ENCODE measurements around the gene HMCN2. TPM values are rescaled to one million over a fixed set of nuclear protein-coding genes. Genes with fewer than 3 reads are reported as not detected.
A peak's percentile ranks its signal among the peaks of the same experiment; 100 is the strongest.

Gene HMCN2
- total RNA-seq, 2 donors from 2014 or later = 20.1 to 30.6 TPM

- H3K9me3 ChIP-seq = no peaks in the 10 kb centered on the region
- no peaks in the 10 kb centered on the region for H3K36me3 ChIP-seq
- TF ChIP-seq CTCF (IDR thresholded peaks at IDR 0.05) = no peak
- no peaks in the 10 kb centered on the region for H3K27me3 ChIP-seq
- H3K4me1 ChIP-seq = no peaks in the 10 kb centered on the region
- peak overlapping the region; percentile 45 for H3K27ac ChIP-seq
- intact Hi-C loops (cut with DNase I) = no loop called here
- no peak for DNase-seq
- no peak overlapping the region for H3K4me3 ChIP-seq
- H3K9ac ChIP-seq (ENCODE audit: low read depth in 2 of 2, low read length in 2 of 2) = peak overlapping the region in 1 of 2 donors; percentile 74
Observed at GRCh38 chr9:130352586-130353285, 87.2 kb downstream of the HMCN2 start.

- no peak overlapping the region for H3K4me3 ChIP-seq
- no peak overlapping the region for H3K27ac ChIP-seq
- H3K9ac ChIP-seq (ENCODE audit: low read depth in 2 of 2, low read length in 2 of 2) = no peak overlapping the region
- H3K36me3 ChIP-seq = no peaks in the 10 kb centered on the region
- no peak for TF ChIP-seq CTCF (IDR thresholded peaks at IDR 0.05)
- intact Hi-C loops (cut with DNase I) = no loop called here
- no peaks in the 10 kb centered on the region for H3K9me3 ChIP-seq
- no peaks in the 10 kb centered on the region for H3K27me3 ChIP-seq
- no peaks in the 10 kb centered on the region for H3K4me1 ChIP-seq
- no peak for DNase-seq
Observed at GRCh38 chr9:130354378-130354777, 88.8 kb downstream of the HMCN2 start.

- H3K36me3 ChIP-seq = no peaks in the 10 kb centered on the region
- H3K9ac ChIP-seq (ENCODE audit: low read depth in 2 of 2, low read length in 2 of 2) = no peak overlapping the region
- H3K27ac ChIP-seq = no peak overlapping the region
- H3K9me3 ChIP-seq = no peaks in the 10 kb centered on the region
- no peak overlapping the region for H3K4me3 ChIP-seq
- no peak for DNase-seq
- no peaks in the 10 kb centered on the region for H3K27me3 ChIP-seq
- intact Hi-C loops (cut with DNase I) = no loop called here
- H3K4me1 ChIP-seq = no peaks in the 10 kb centered on the region
- TF ChIP-seq CTCF (IDR thresholded peaks at IDR 0.05) = no peak
Observed at GRCh38 chr9:130354806-130355205, 89.2 kb downstream of the HMCN2 start.

GRCh38 chr9:130356033-130356432, 90.5 kb downstream of the HMCN2 start:
- no peak overlapping the region for H3K4me3 ChIP-seq
- H3K9me3 ChIP-seq = no peaks in the 10 kb centered on the region
- DNase-seq = no peak
- intact Hi-C loops (cut with DNase I) = no loop called here
- H3K9ac ChIP-seq (ENCODE audit: low read depth in 2 of 2, low read length in 2 of 2) = no peak overlapping the region
- no peak for TF ChIP-seq CTCF (IDR thresholded peaks at IDR 0.05)
- H3K27ac ChIP-seq = no peak overlapping the region
- H3K4me1 ChIP-seq = no peaks in the 10 kb centered on the region
- no peaks in the 10 kb centered on the region for H3K27me3 ChIP-seq
- H3K36me3 ChIP-seq = no peaks in the 10 kb centered on the region

GRCh38 chr9:130356877-130357584, 91.5 kb downstream of the HMCN2 start:
- intact Hi-C loops (cut with DNase I) = no loop called here
- no peaks in the 10 kb centered on the region for H3K36me3 ChIP-seq
- H3K4me3 ChIP-seq = no peak overlapping the region

More at GRCh38 chr9:130356877-130357584, 91.5 kb downstream of the HMCN2 start:
- Histone ChIP-seq H3K9me3 (no peaks in the 10 kb centered on the region), H3K27me3 (no peaks in the 10 kb centered on the region), H3K9ac (ENCODE audit: low read depth in 2 of 2, low read length in 2 of 2) (no peak overlapping the region), H3K4me1 (no peaks in the 10 kb centered on the region), H3K27ac (no peak overlapping the region)
- no peak for TF ChIP-seq CTCF (IDR thresholded peaks at IDR 0.05)
- no peak for DNase-seq
